Nephron (organoid): Measurements from ENCODE around the gene COL8A1.
A peak's percentile ranks its signal among the peaks of the same experiment; 100 is the strongest.

Experiments used
- H3K27ac Mint-ChIP-seq, 3 experiments: 2 replicates each; pipeline ENCODE4 v1.8.0; 2020; ENCODE audit warnings: mixed read lengths in 3 of 3, mild to moderate bottlenecking in 2 of 3, moderate library complexity in 1 of 3
- H3K27me3 Mint-ChIP-seq: 2 replicates; pipeline ENCODE4 v1.8.0; 2021; ENCODE audit warnings: low read depth, mild to moderate bottlenecking, moderate library complexity, mixed read lengths
- H3K36me3 Mint-ChIP-seq: 2 replicates; pipeline ENCODE4 v1.8.0; 2020; ENCODE audit warnings: low read depth, mixed read lengths
- H3K4me1 Mint-ChIP-seq: 2 replicates; pipeline ENCODE4 v1.8.0; 2020; ENCODE audit warnings: mixed read lengths
- H3K4me3 Mint-ChIP-seq, 3 experiments: 2 replicates each; pipeline ENCODE4 v1.8.0; 2020; ENCODE audit warnings: mild to moderate bottlenecking in 3 of 3, mixed read lengths in 3 of 3, moderate library complexity in 2 of 3
- H3K9me3 Mint-ChIP-seq: 2 replicates; pipeline ENCODE4 v1.8.0; 2020; ENCODE audit warnings: mixed read lengths
- CTCF ChIP-seq, 3 experiments: fragments of 200-600 bp; sonication (generic); IDR thresholded peaks; one replicate each; pipeline ENCODE4 v1.5.0; 2021; ENCODE audit warnings: antibody characterized with exemption in 3 of 3; ENCODE audit not compliant: unreplicated experiment in 3 of 3

The COL8A1 gene

GRCh38 chr3:99741588-99741987 lies 103.2 kb downstream of the COL8A1 start:
- H3K4me3 Mint-ChIP-seq = no peak overlapping the region
- H3K36me3 Mint-ChIP-seq = no peaks in the 10 kb centered on the region
- no peak for TF ChIP-seq CTCF (IDR thresholded peaks at IDR 0.05; ENCODE audit: unreplicated experiment in 3 of 3)
- no peaks in the 10 kb centered on the region for H3K4me1 Mint-ChIP-seq
- H3K27ac Mint-ChIP-seq = no peak overlapping the region
- H3K27me3 Mint-ChIP-seq = no peaks in the 10 kb centered on the region
- H3K9me3 Mint-ChIP-seq = peaks cover 10% of the 10 kb centered on the region

- no peaks in the 10 kb centered on the region for H3K4me1 Mint-ChIP-seq
- no peaks in the 10 kb centered on the region for H3K36me3 Mint-ChIP-seq
- no peak overlapping the region for H3K4me3 Mint-ChIP-seq
- H3K27ac Mint-ChIP-seq = no peak overlapping the region
- H3K27me3 Mint-ChIP-seq = no peaks in the 10 kb centered on the region
- no peaks in the 10 kb centered on the region for H3K9me3 Mint-ChIP-seq
- TF ChIP-seq CTCF (IDR thresholded peaks at IDR 0.05; ENCODE audit: unreplicated experiment in 3 of 3) = peak in 1 of 3 experiments; percentile 31
Measured at GRCh38 chr3:99747915-99748314, 109.5 kb downstream of the COL8A1 start.

GRCh38 chr3:99751649-99752048 lies 113.3 kb downstream of the COL8A1 start:
- Mint-ChIP-seq H3K27ac (no peak overlapping the region), H3K9me3 (no peaks in the 10 kb centered on the region), H3K4me3 (no peak overlapping the region), H3K4me1 (peaks cover 5% of the 10 kb centered on the region), H3K27me3 (peaks cover 6% of the 10 kb centered on the region), H3K36me3 (no peaks in the 10 kb centered on the region)
- no peak for TF ChIP-seq CTCF (IDR thresholded peaks at IDR 0.05; ENCODE audit: unreplicated experiment in 3 of 3)

- no peaks in the 10 kb centered on the region for H3K36me3 Mint-ChIP-seq
- peaks cover 9% of the 10 kb centered on the region for H3K4me1 Mint-ChIP-seq
- TF ChIP-seq CTCF (IDR thresholded peaks at IDR 0.05; ENCODE audit: unreplicated experiment in 3 of 3) = peak; percentile 82 to 85 (median 85)
- no peak overlapping the region for H3K27ac Mint-ChIP-seq
- H3K27me3 Mint-ChIP-seq = peaks cover 11% of the 10 kb centered on the region
- H3K4me3 Mint-ChIP-seq = no peak overlapping the region
- no peaks in the 10 kb centered on the region for H3K9me3 Mint-ChIP-seq
Measured at GRCh38 chr3:99753268-99753975, 115.0 kb downstream of the COL8A1 start.

GRCh38 chr3:99755831-99756230 lies 117.4 kb downstream of the COL8A1 start:
- peaks cover 18% of the 10 kb centered on the region for H3K27me3 Mint-ChIP-seq
- H3K27ac Mint-ChIP-seq = no peak overlapping the region
- peaks cover 21% of the 10 kb centered on the region for H3K4me1 Mint-ChIP-seq
- no peaks in the 10 kb centered on the region for H3K36me3 Mint-ChIP-seq
- TF ChIP-seq CTCF (IDR thresholded peaks at IDR 0.05; ENCODE audit: unreplicated experiment in 3 of 3) = no peak
- no peaks in the 10 kb centered on the region for H3K9me3 Mint-ChIP-seq
- H3K4me3 Mint-ChIP-seq = no peak overlapping the region

- no peak for TF ChIP-seq CTCF (IDR thresholded peaks at IDR 0.05; ENCODE audit: unreplicated experiment in 3 of 3)
- H3K27ac Mint-ChIP-seq = no peak overlapping the region
- H3K9me3 Mint-ChIP-seq = no peaks in the 10 kb centered on the region
- no peak overlapping the region for H3K4me3 Mint-ChIP-seq
- H3K27me3 Mint-ChIP-seq = peaks cover 18% of the 10 kb centered on the region
- H3K4me1 Mint-ChIP-seq = peaks cover 34% of the 10 kb centered on the region
- H3K36me3 Mint-ChIP-seq = no peaks in the 10 kb centered on the region
Measured at GRCh38 chr3:99757966-99758365, 119.6 kb downstream of the COL8A1 start.
